Stimulated activated effector memory CD8-positive, alpha-beta T cell treated with anti-CD3 and anti-CD28 coated beads, Interleukin-12 subunit alpha, Interleukin-12 subunit beta, amount 100 ng/mL, for 72 hours (primary cell): ENCODE results near the gene LRRC27.
"Not testable (repeated sequence)": the region's sequence is repeated elsewhere in the genome, so short reads cannot be mapped to it uniquely, and the experiment has no call there.

ENCODE experiments used
- ATAC-seq: fragments of 150-1000 bp; cut with Tn5 transposase; 2 replicates; pipeline ENCODE4 v1.10.0; 2021
- DNase-seq, 2 donors: peaks; one replicate each; pipeline ENCODE4 v3.0.0; 2021 to 2022; ENCODE audit warnings: low spot score in 2 of 2
- H3K27ac Mint-ChIP-seq: one replicate; pipeline ENCODE4 v1.8.0; 2022; ENCODE audit warnings: mild to moderate bottlenecking, mixed read lengths
- H3K36me3 Mint-ChIP-seq: one replicate; pipeline ENCODE4 v1.8.0; 2022; ENCODE audit warnings: mild to moderate bottlenecking, mixed read lengths
- H3K4me1 Mint-ChIP-seq: one replicate; pipeline ENCODE4 v1.8.0; 2022; ENCODE audit warnings: mixed read lengths
- H3K4me3 Mint-ChIP-seq: one replicate; pipeline ENCODE4 v1.8.0; 2022; ENCODE audit warnings: mild to moderate bottlenecking, mixed read lengths
- H3K9me3 Mint-ChIP-seq: one replicate; pipeline ENCODE4 v1.8.0; 2022; ENCODE audit warnings: mixed read lengths

LRRC27 gene

DNA sequence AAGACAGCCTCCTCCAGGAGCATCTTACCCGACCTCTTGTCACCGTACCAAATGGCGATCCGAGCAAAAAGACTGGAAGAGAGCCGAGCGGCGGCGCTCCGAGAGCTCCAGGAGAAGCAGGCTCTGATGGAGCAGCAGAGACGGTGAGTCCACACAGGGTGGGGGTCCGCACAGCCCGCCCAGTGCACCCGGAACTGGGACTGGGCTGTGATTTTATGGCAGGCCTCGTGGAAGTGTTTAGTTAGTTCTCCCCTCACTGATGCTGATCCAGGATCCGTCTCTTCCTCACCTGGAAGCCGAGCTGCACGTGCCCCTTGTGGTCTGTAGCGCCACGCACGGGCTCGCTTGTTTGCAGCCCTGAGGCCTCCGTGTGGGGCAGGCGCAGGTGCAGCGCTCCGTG lies 19.6 kb downstream of the LRRC27 start:
- no peak overlapping the region for H3K4me3 Mint-ChIP-seq
- DNase-seq = no peak
- no peak for ATAC-seq
- H3K27ac Mint-ChIP-seq = no peak overlapping the region
- no peaks in the 10 kb centered on the region for H3K36me3 Mint-ChIP-seq
- H3K9me3 Mint-ChIP-seq = no peaks in the 10 kb centered on the region
- H3K4me1 Mint-ChIP-seq = peaks cover 15% of the 10 kb centered on the region

DNA sequence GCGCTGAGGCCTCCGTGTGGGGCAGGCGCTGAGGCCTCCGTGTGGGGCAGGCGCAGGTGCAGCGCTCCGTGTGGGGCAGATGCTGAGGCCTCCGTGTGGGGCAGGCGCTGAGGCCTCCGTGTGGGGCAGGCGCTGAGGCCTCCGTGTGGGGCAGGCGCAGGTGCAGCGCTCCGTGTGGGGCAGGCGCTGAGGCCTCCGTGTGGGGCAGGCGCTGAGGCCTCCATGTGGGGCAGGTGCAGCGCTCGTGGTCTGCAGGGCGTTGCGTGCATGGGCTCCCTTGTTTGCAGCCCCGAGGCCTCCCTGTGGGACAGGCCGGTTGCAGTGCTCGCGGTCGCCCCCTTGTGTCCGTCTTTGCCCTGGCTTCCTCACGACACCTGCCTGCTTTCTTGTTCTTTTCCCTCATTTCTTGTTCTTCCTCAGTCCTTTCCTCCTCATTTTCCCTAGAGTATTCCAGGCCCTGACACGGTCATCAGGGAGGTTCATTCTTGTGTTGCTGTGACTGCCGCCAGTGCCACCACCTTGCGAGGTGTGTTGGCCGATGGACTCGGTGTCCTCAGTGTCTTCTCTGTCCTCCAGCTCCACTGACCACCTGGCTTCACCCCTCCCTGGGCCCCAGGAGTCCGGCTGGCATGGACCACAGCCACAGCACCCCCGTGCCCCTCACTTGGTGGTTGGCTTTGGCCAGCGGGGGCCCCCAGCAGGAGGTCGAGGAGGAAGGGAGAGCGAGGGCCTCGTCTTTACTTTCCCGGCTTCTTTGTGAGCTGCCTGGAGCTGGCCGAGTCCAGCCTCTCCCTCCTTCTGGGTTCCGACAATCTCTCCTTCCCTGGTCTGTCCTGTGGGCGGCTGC lies 20.7 kb downstream of the LRRC27 start:
- not testable (repeated sequence) for H3K4me1 Mint-ChIP-seq, H3K9me3 Mint-ChIP-seq, H3K27ac Mint-ChIP-seq, H3K4me3 Mint-ChIP-seq, H3K36me3 Mint-ChIP-seq
- DNase-seq (peak; percentile 78 to 88), ATAC-seq (peak; percentile 65)

DNA sequence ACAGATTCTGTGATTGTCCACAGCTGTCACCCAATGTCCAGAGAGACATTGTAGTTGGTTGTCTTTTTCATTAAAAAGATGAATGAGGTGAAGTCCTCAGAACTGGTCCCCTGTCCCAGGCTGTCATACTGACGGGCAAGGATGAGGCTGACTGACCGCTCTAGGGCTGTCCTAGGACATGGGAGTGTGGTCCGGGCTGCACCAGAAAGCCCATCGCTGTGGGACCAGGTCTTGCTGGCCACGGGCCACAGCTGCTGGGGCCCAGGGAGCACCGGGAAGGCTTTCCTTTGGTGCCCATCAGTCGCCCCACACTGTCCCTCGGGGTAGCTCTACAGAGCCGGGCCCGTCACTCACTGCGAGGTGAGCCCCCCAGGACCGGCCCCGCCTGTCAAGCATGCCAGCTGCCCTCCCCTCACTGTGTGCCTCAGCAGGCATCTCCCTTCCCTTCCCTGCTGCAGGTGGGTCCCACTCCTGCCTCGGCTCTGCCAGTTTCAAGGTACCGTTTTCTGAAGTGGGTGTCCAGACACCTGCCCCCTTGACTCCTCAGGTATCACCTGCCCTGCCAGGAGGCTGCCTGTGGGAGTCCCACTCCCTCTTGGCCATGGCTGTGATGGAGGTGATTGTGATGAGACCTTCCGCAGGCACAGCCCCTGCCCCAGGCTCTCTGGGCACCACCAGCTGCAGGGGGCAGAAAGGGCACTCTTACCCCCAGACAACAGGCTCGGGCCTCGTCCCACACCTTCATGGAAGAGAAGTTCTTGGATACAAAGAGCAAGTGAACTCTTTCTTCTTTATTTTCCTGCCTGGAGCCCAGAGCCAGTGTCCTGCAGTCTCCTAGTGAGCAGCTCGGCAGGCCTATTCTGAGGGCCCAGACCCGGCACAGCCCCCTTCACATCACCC lies 21.7 kb downstream of the LRRC27 start:
- no peak overlapping the region for H3K4me3 Mint-ChIP-seq
- no peak for DNase-seq
- no peak overlapping the region for H3K27ac Mint-ChIP-seq
- no peak for ATAC-seq
- H3K36me3 Mint-ChIP-seq = no peaks in the 10 kb centered on the region
- peaks cover 3% of the 10 kb centered on the region for H3K9me3 Mint-ChIP-seq
- H3K4me1 Mint-ChIP-seq = peaks cover 10% of the 10 kb centered on the region

DNA sequence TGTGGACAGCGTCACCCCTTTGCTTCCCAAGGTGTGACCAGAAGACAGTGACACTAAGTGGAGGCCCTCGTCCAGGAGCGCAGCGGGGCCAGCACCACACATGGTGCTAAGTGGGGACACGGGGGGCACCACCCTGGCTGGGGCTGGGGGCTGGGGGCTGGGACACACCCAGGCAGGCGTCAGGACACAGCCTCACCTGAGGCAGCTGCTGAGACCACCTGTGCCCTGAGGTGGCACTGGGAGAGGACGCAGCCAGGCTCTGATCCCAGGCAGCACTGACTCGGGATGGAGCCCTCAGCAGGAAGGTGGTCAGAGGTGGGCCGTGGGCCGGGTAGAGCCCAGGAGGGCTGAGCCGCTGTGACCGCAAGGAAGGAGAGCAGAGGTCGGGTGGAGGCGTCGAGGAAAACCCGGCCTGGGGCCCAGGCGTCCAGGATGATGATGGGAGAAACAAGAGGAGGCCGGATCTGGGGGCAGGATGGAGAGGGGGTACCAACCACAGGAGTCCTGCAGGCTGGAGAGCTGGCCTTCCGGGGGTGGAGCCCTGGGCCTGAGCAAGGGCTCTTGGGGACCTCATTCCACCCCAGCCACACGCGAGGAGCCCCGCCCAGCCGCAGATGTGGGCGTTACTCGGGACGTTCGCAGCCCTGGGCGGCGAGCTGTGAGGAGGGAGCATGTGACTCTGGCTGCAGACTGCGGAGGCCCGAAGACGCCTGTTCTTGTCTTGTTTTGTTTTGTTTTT lies 22.5 kb downstream of the LRRC27 start:
- no peak for ATAC-seq
- Mint-ChIP-seq H3K4me1 (peaks cover 10% of the 10 kb centered on the region), H3K9me3 (peaks cover 3% of the 10 kb centered on the region), H3K4me3 (no peak overlapping the region), H3K36me3 (no peaks in the 10 kb centered on the region), H3K27ac (no peak overlapping the region)
- no peak for DNase-seq

DNA sequence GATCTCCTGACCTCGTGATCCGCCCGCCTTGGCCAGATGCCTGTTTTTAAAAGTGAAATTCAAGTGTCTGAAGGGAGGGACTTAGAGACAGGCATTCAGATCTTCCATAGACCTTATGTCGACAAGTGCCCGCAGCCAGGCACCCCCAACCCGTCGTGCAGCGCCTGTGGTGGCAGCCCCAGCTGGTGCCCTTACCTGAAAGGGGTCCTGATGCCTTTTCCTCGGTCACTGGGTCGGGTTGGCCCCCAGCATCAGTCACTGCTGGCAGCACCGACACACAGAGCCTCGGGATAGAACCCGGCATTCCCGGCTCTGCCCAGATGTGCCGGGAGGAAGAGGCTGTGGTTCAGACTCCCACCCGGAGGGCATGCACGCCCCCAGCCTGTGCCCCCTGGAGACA lies 23.3 kb downstream of the LRRC27 start:
- Mint-ChIP-seq H3K27ac (no peak overlapping the region), H3K36me3 (no peaks in the 10 kb centered on the region), H3K4me1 (peaks cover 10% of the 10 kb centered on the region), H3K9me3 (peaks cover 3% of the 10 kb centered on the region), H3K4me3 (no peak overlapping the region)
- ATAC-seq = no peak
- DNase-seq = no peak

DNA sequence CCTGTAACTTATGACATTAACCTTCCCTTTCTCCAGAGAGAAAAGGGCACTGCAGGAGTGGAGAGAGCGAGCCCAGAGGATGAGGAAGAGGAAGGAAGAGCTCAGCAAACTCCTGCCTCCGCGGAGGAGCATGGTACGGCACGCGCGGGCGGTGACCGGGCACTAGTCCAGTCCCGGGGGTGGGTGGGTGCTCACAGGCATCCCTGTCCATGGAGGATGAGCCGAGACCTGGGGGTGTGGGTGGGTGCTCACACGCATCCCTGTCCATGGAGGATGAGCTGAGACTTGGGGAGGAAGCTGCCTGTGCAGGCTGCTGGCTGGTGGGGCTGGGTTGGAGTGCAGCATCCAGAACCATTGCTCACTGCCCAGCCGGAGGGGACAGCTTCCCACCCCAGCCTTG lies 23.8 kb downstream of the LRRC27 start:
- Mint-ChIP-seq H3K36me3 (no peaks in the 10 kb centered on the region), H3K9me3 (peaks cover 3% of the 10 kb centered on the region), H3K4me1 (peaks cover 10% of the 10 kb centered on the region), H3K27ac (no peak overlapping the region), H3K4me3 (no peak overlapping the region)
- ATAC-seq (no peak), DNase-seq (no peak)

DNA sequence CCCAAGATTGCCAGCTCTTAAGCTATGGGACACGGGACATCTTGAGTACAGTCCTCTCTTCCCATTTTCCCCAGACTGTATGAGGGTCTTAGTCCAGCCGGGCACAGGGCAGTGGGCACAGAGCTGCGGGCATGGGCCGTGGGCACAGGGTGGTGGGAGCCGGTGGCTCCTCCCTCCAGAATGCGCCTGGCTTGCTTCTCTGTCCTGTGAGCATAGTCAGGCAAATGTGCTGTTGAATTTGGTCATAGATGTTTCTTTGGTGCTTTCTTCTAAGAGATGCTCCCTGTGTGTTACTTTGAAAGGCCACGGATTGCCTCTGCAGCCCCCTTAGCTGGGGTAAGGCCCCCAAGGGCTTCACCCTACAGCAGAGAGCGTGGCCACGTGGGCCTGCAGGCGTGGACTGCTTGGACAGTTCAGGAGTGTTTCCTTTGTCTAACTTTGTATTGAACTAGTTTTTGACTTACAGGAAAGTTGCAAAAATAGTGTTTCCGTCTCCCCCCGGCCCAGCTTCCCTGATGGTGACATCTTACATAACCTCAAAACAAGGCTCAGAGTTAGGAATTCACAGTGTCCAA lies 24.7 kb downstream of the LRRC27 start:
- Mint-ChIP-seq H3K27ac (no peak overlapping the region), H3K36me3 (no peaks in the 10 kb centered on the region), H3K4me1 (peaks cover 10% of the 10 kb centered on the region), H3K4me3 (no peak overlapping the region), H3K9me3 (peaks cover 3% of the 10 kb centered on the region)
- ATAC-seq (no peak), DNase-seq (no peak)

DNA sequence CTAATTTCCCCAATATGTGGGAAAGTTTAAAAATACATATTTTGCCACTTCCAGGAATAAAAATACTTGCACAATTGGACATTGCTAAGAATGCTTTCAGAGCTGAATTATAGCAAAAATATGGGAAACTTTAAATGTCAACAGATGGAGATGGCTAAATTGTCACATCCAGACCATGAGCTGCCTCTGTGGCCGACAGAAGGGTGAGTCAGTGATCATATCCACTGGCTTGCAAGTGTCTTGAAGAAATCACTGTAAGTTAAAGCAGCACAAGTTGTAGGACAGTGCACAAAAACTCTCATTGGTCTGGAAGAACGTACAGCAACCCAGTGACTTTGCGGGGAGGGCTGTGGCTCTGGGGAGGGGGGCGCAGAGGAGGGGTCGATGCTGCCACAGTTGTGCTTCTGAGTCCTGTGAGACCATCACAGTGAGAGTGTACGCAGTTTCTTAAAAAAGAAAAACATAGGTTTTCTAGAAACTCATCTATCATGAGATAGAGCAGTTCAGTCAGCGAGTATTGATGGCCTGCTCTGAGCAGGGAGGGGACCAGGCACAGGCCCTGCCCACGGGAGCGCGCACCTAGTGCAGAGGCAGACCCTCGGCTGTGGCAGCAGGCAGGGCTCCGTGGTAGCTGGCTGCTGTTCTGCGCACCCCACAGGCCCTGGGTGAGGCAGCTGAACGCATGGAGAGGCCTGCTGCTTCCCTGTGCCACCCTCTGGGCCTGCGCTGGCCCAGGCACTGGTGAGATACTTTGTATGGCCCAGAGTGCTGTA lies 25.5 kb downstream of the LRRC27 start:
- Mint-ChIP-seq H3K4me3 (no peak overlapping the region), H3K27ac (no peak overlapping the region), H3K9me3 (peaks cover 3% of the 10 kb centered on the region), H3K36me3 (no peaks in the 10 kb centered on the region), H3K4me1 (peaks cover 10% of the 10 kb centered on the region)
- no peak for ATAC-seq
- DNase-seq = no peak

DNA sequence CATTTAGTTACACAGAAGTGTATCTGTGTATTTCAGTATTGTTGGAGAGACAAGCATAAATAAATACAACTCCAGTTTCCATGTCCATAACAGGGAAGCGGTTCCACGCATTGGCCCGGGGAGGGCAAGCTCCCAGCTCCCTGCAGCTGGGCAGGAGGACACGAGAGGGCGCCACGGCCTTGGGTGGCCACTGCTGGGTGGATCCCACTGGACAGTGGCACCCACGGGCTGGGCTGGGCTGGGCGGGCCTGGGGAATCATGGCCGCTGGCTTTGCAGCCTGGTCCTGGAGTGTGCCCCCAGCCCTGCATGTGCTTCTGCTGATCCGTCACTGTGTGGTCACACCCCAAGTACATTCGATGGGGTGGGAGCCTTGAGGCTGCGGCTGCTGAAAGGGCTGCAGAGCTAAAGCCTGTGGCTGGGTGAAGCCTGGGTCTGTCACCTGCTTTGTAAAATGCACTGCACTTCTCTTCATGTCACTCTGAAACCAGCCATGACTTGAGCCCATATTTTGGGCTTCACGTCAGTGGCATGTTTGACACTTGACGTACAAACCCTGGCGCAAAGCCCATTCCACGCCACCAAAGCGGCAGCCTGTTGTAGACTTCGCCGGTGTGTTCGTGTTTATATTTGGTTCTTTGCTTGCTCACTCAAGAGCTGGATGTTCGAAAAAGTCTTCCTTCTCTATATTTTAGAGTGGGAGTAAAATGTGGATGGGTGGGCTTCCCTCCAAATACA lies 27.5 kb downstream of the LRRC27 start:
- Mint-ChIP-seq H3K27ac (no peak overlapping the region), H3K9me3 (peaks cover 5% of the 10 kb centered on the region), H3K4me3 (no peak overlapping the region), H3K36me3 (peaks cover 6% of the 10 kb centered on the region), H3K4me1 (peaks cover 3% of the 10 kb centered on the region)
- no peak for DNase-seq
- ATAC-seq = no peak

DNA sequence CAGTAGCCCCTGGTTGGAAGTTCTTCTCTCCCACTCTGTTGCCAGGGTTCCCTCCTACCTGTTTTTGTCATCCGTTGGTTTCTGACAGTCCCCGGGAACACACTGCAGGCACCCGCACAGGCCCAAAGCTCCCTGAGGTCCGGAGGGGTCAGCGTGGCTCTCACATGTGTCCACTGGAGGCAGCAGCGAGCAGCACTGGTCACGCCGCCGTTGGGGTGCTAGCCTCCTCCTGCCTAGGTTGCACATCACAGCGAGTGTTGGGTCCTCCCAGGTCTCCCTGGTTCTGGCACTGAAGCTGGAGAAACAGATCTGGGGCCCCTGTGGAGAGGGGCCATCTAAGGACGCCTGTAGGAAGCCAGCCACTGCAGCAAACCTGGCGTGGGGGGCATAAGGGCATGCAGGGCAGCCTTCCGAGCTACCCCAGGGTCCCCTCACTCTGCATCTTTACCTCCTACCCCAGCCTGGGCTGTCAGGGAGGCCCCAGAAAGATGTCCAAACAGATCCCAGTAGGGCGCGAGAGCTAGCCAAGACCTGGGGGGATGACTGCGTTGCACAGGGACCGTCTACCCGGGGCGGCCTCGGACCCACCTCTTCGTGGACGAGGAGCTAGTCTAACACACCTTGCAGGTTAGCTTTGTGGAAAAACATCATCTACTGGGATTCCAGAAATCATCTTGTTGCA lies 28.9 kb downstream of the LRRC27 start:
- ATAC-seq (peak; percentile 48), DNase-seq (peak in 1 of 2 donors; percentile 62)
- H3K4me3 Mint-ChIP-seq = no peak overlapping the region
- peaks cover 9% of the 10 kb centered on the region for H3K4me1 Mint-ChIP-seq
- H3K9me3 Mint-ChIP-seq = peaks cover 8% of the 10 kb centered on the region
- no peak overlapping the region for H3K27ac Mint-ChIP-seq
- H3K36me3 Mint-ChIP-seq = peaks cover 12% of the 10 kb centered on the region

DNA sequence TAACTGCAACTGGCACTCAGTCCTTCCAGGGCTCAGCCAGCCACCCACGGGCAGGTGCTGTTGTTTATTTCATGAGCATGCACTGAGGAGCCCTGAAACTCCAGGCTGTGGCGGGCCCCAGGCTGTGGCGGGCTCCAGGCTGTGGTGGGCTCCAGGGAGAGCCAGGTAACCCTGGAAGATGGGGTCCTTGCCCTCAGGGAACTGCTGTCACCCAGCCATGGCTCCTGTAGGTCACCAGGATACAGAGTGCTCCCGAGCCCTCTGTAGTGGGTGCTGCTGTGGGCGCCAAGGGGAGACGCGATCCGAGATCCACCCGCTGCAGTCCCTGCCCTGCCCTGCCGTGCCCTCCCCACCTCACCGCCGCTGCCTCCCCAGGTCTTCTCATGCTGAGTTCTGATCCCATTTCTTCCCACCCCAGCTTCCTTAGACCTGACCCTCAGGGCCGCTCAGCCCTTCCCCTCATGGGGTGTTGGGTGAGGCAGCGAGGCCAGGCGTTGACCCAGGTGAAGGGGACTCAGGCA lies 29.6 kb downstream of the LRRC27 start:
- Mint-ChIP-seq H3K27ac (no peak overlapping the region), H3K9me3 (peaks cover 8% of the 10 kb centered on the region), H3K36me3 (peaks cover 12% of the 10 kb centered on the region), H3K4me3 (no peak overlapping the region), H3K4me1 (peaks cover 9% of the 10 kb centered on the region)
- ATAC-seq (no peak), DNase-seq (no peak)

DNA sequence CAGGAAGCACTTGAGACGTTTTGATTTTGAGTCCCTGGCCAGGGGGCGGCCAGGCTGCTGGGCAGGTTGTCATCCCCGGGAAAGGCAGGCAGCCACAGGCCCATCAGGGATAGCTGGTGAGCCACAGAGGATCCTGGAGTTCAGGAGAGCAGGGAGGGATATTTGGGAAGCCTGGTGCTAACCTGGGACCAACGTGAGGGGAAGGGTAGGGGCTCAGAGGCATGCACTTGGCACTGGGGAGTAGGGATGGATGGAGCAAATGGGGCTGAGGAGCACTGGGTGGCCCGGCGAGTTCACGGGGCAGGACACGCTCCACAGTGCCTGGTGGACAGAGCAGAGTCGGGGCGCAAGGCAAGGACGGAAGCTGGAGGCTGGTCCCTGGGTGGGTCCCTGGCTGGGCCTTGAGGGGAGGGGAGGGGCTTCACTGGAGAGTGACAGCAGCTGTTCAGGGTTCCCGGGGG lies 30.2 kb downstream of the LRRC27 start:
- Mint-ChIP-seq H3K9me3 (peaks cover 8% of the 10 kb centered on the region), H3K4me3 (no peak overlapping the region), H3K4me1 (peaks cover 9% of the 10 kb centered on the region), H3K27ac (no peak overlapping the region), H3K36me3 (peaks cover 12% of the 10 kb centered on the region)
- DNase-seq (no peak), ATAC-seq (no peak)

DNA sequence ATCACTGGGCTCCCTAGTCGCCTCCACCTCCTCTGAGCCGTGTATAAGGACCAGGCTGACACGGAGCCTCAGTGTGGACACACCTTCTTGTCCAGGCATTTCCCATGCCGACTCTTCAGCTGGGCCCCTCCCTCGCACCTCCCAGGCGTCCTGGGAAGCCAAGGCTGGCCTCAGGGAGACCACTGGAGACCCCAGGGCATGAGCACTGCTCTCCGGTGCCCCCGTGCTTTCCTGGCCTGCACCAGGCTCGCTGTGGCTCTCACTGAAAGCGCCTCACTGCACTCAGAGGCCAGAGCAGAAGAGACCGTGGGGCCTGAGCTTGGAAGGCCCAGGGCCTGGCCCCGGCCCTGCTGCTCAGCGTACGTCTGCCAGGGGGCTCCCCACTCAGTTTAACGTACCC lies 31.4 kb downstream of the LRRC27 start:
- Mint-ChIP-seq H3K4me1 (peaks cover 9% of the 10 kb centered on the region), H3K9me3 (peaks cover 5% of the 10 kb centered on the region), H3K4me3 (no peak overlapping the region), H3K36me3 (peaks cover 12% of the 10 kb centered on the region), H3K27ac (no peak overlapping the region)
- no peak for DNase-seq
- ATAC-seq = no peak
